ENCODE data around the gene ABHD2.

DNA sequence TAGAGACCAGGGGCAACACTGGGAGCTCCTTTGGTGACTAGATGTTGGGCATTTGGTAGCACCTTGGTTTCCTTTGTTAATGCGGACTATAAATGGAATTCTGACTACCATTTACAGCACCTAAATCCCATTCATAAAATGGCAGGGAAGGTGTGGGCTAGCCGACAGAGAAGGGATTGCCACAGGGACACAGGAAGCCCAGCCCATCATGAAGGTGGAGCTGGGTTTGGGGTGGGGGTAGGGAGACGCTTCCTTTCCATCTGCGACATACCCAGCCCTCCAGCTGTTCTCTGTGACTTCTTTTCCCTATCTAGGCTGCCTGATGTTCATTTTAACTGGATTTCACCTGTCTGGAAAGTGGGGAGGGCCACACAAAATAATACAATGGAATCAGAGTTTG lies 21.0 kb downstream of the ABHD2 start:
- TF ChIP-seq, protein P1, sequence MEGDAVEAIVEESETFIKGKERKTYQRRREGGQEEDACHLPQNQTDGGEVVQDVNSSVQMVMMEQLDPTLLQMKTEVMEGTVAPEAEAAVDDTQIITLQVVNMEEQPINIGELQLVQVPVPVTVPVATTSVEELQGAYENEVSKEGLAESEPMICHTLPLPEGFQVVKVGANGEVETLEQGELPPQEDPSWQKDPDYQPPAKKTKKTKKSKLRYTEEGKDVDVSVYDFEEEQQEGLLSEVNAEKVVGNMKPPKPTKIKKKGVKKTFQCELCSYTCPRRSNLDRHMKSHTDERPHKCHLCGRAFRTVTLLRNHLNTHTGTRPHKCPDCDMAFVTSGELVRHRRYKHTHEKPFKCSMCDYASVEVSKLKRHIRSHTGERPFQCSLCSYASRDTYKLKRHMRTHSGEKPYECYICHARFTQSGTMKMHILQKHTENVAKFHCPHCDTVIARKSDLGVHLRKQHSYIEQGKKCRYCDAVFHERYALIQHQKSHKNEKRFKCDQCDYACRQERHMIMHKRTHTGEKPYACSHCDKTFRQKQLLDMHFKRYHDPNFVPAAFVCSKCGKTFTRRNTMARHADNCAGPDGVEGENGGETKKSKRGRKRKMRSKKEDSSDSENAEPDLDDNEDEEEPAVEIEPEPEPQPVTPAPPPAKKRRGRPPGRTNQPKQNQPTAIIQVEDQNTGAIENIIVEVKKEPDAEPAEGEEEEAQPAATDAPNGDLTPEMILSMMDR (IDR thresholded peaks at IDR 0.05) = no peak
- no peak for TF ChIP-seq POLR2AphosphoS5 (IDR thresholded peaks at IDR 0.05)

Data from upper lobe of left lung (tissue), 4 donors.